HepG2 (cell line): Measurements from ENCODE around the gene SECISBP2L. TPM values are rescaled to one million over a fixed set of nuclear protein-coding genes. Genes with fewer than 3 reads are reported as not detected.

Source experiments
- ATAC-seq: fragments of 200-7000 bp; cut with Tn5 transposase; 3 replicates; pipeline ENCODE4 v1.9.1; 2020; ENCODE audit warnings: mild to moderate bottlenecking, moderate library complexity
- BruUV-seq: library from RNA; stranded (reverse); fragments of 400-500 nt; replicated peaks from 2 replicates; lab custom pipeline; 2021; lab: Mats Ljungman, UMichigan
- CTCF ChIA-PET: fragments of 300-600 bp; formaldehyde crosslinking; extraction: SDS; loops from one replicate; lab custom pipeline; 2021; ENCODE audit warnings: low total read pairs, inconsistent platforms, low intra/inter-chr PET ratio; lab: Yijun Ruan, JAX
- POLR2A ChIA-PET: fragments of 350-600 bp; sonication (Branson Sonifier 250); formaldehyde crosslinking; loops from one replicate; lab custom pipeline; 2020; ENCODE audit warnings: antibody characterized with exemption, inconsistent platforms; lab: Yijun Ruan, JAX
- DNase-seq: peaks from one replicate; pipeline ENCODE4 v3.0.0-alpha.2; 2015; ENCODE audit warnings: low spot score
- FAIRE-seq: peaks from 3 replicates; lab custom pipeline; 2011; peaks lifted over from hg19 to GRCh38; lab: Jason Lieb, UNC
- H2AFZ ChIP-seq: one replicate; pipeline ENCODE4 v1.6.1; 2011; ENCODE audit warnings: low read length, inconsistent platforms
- H3K27ac ChIP-seq: fragments of 300-600 bp; 3 replicates; pipeline ENCODE4 v1.8.0; 2011; ENCODE audit warnings: mixed run types, mild to moderate bottlenecking, mixed read lengths, low read length, inconsistent platforms; ENCODE audit not compliant: insufficient read depth; ENCODE audit errors: extremely low read length
- H3K27me3 ChIP-seq, 2 experiments: fragments of 200-600 bp in 1 of 2; 2 replicates in 1 of 2; 3 replicates in 1 of 2; pipeline versions ENCODE4 v1.6.0 to v1.8.0; 2011; ENCODE audit warnings: low read length in 2 of 2, mild to moderate bottlenecking in 2 of 2, moderate library complexity in 2 of 2, inconsistent platforms in 1 of 2; ENCODE audit not compliant: insufficient read depth in 2 of 2, control insufficient read depth in 1 of 2
- H3K36me3 ChIP-seq, 2 experiments: fragments of 200-600 bp in 1 of 2; replicated peaks in 1 of 2; 2 replicates in 1 of 2; 3 replicates in 1 of 2; pipeline versions ENCODE4 v1.5.1 to v1.8.0; 2011; ENCODE audit warnings: low read length in 2 of 2, inconsistent platforms in 1 of 2; ENCODE audit not compliant: insufficient read depth in 2 of 2, control insufficient read depth in 1 of 2
- H3K4me1 ChIP-seq: 2 replicates; pipeline ENCODE4 v1.5.1; 2012; ENCODE audit warnings: low read length, inconsistent platforms; ENCODE audit not compliant: insufficient read depth
- H3K4me2 ChIP-seq: 2 replicates; pipeline ENCODE4 v1.6.0; 2011; ENCODE audit warnings: low read depth, low read length, inconsistent platforms
- H3K4me3 ChIP-seq, 3 experiments: fragments of 200-600 bp in 1 of 3; sonication (generic), shearing (Covaris generic) in 1 of 3; replicated peaks in 1 of 3; 2 replicates each; pipeline ENCODE4 v1.5.1; 2011 to 2016; ENCODE audit warnings: low read length in 3 of 3, inconsistent platforms in 2 of 3, low read depth in 2 of 3, mild to moderate bottlenecking in 2 of 3, control low read depth in 1 of 3, mixed read lengths in 1 of 3; ENCODE audit not compliant: insufficient read depth in 1 of 3
- H3K79me2 ChIP-seq: one replicate; pipeline ENCODE4 v1.6.1; 2011; ENCODE audit warnings: low read length, inconsistent platforms; ENCODE audit not compliant: insufficient read depth
- H3K9ac ChIP-seq: 2 replicates; pipeline ENCODE4 v1.6.0; 2011; ENCODE audit warnings: mild to moderate bottlenecking, low read depth, low read length, inconsistent platforms; ENCODE audit not compliant: insufficient read depth
- H3K9me3 ChIP-seq: 2 replicates; pipeline ENCODE4 v1.5.1; 2012; ENCODE audit warnings: mild to moderate bottlenecking, low read length
- H4K20me1 ChIP-seq: 2 replicates; pipeline ENCODE4 v1.6.0; 2011; ENCODE audit warnings: inconsistent platforms, mild to moderate bottlenecking, low read length, moderate library complexity; ENCODE audit not compliant: insufficient read depth
- BRCA1 ChIP-seq: sonication (generic); formaldehyde crosslinking; IDR thresholded peaks from 2 replicates; pipeline ENCODE4 v1.4.0; 2020; ENCODE audit warnings: missing genetic modification reagents
- EP300 ChIP-seq, 3 experiments: sonication (generic) in 1 of 3; formaldehyde crosslinking in 1 of 3; IDR thresholded peaks; 2 replicates each; pipeline versions ENCODE4 v1.5.1 to v1.6.1; 2011 to 2020; ENCODE audit warnings: low read depth in 2 of 3, low read length in 2 of 3, borderline replicate concordance in 1 of 3, improper control_type of control experiment in 1 of 3, mild to moderate bottlenecking in 1 of 3, missing genetic modification reagents in 1 of 3, moderate library complexity in 1 of 3
- HDAC6 ChIP-seq: fragments of 200-600 bp; sonication (generic); IDR thresholded peaks from 2 replicates; pipeline ENCODE4 v1.7.0; 2017; ENCODE audit warnings: mild to moderate bottlenecking, antibody characterized with exemption, low read length, low read depth
- KMT2B ChIP-seq: IDR thresholded peaks from 2 replicates; pipeline ENCODE4 v1.6.1; 2016; ENCODE audit warnings: missing genetic modification reagents, missing compliant biosample characterization
- MTA3 ChIP-seq: sonication (generic); formaldehyde crosslinking; IDR thresholded peaks from 2 replicates; pipeline ENCODE4 v1.4.0; 2020; ENCODE audit warnings: missing genetic modification reagents
- SIX1 ChIP-seq: sonication (generic); formaldehyde crosslinking; IDR thresholded peaks from 2 replicates; pipeline ENCODE4 v1.4.0; 2020; ENCODE audit warnings: missing genetic modification reagents, borderline replicate concordance
- SRSF1 ChIP-seq: fragments of 200-400 bp; formaldehyde crosslinking; optimal IDR thresholded peaks from 2 replicates; pipeline ENCODE3; 2017; ENCODE audit warnings: mild to moderate bottlenecking, low read depth, low read length, moderate library complexity
- U2AF1 ChIP-seq: fragments of 200-400 bp; formaldehyde crosslinking; optimal IDR thresholded peaks from 2 replicates; pipeline ENCODE3; 2017; ENCODE audit warnings: mild to moderate bottlenecking, low read depth, low read length
- ZNF33A ChIP-seq: sonication (generic); formaldehyde crosslinking; IDR thresholded peaks from 2 replicates; pipeline ENCODE4 v1.5.1; 2020; ENCODE audit warnings: missing genetic modification reagents, mild to moderate bottlenecking, moderate library complexity, borderline replicate concordance
- WGBS: methylation state at CpG from one replicate; pipeline ENCODE4 v1.1.6; 2017; ENCODE audit warnings: low lambda C conversion rate; 5-methylcytosine and 5-hydroxymethylcytosine counted together
- in situ Hi-C: cut with HindIII; loops from 2 replicates; pipeline ENCODE4 v1.10.0; 2017; ENCODE audit warnings: low pct_unique_long_range_greater_than_20kb; ENCODE audit not compliant: extremely low pct_ligation_motif_present
- intact Hi-C: fragments of 100-400 bp; cut with micrococcal nuclease; formaldehyde crosslinking; loops from one replicate; pipeline ENCODE4 v1.10.0; 2022; ENCODE audit not compliant: unreplicated experiment
- polyA plus RNA-seq, 8 experiments: library from polyadenylated mRNA; depleted of rRNA in 3 of 8; stranded (reverse) in 7 of 8; unstranded in 1 of 8; fragments of >200 nt; fragmentation: Illumina TruSeq in 4 of 8; extraction: Trizol in 4 of 8; gene quantifications; 2 replicates each; pipeline versions ENCODE4 v1.2.1 to v1.2.3, GENCODE V29; 2011 to 2016; ENCODE audit warnings: low read depth in 4 of 8, missing spikeins in 1 of 8, mixed read lengths in 1 of 8; ENCODE audit not compliant: insufficient read depth in 1 of 8
- total RNA-seq, 5 experiments: library from RNA; depleted of rRNA; stranded (reverse); fragments of >200 nt; fragmentation: Illumina TruSeq; extraction: Trizol; gene quantifications; 2 replicates each; pipeline ENCODE4 v1.2.3, GENCODE V29; 2016; ENCODE audit warnings: low read depth in 1 of 5
- TF ChIP-seq, protein P1 (sequence below): sonication (generic); formaldehyde crosslinking; IDR thresholded peaks from 2 replicates; pipeline ENCODE4 v1.4.0; 2020; ENCODE audit warnings: mild to moderate bottlenecking, missing genetic modification reagents, borderline replicate concordance
- TF ChIP-seq, protein P2 (sequence below): sonication (generic); formaldehyde crosslinking; IDR thresholded peaks from 2 replicates; pipeline ENCODE4 v1.4.0; 2020; ENCODE audit warnings: missing genetic modification reagents, mild to moderate bottlenecking, borderline replicate concordance
- TF ChIP-seq, protein P3 (sequence below): sonication (generic); formaldehyde crosslinking; IDR thresholded peaks from 2 replicates; pipeline ENCODE4 v1.4.0; 2020; ENCODE audit warnings: missing genetic modification reagents
- TF ChIP-seq, protein P4 (sequence below): IDR thresholded peaks from 2 replicates; pipeline ENCODE4 v1.6.1; 2016; ENCODE audit warnings: missing genetic modification reagents, missing compliant biosample characterization

SECISBP2L gene
- total and polyA plus RNA-seq, 2 of the 13 experiments (the other 11 are each of a cell fraction or from before 2014, with no cell fraction given), result 13.9 to 15.6 TPM

- no peaks in the 10 kb centered on the region for H3K27me3 ChIP-seq
- POLR2A ChIA-PET, result no interaction called here
- no peaks in the 10 kb centered on the region for H3K79me2 ChIP-seq
- TF ChIP-seq, protein P1, sequence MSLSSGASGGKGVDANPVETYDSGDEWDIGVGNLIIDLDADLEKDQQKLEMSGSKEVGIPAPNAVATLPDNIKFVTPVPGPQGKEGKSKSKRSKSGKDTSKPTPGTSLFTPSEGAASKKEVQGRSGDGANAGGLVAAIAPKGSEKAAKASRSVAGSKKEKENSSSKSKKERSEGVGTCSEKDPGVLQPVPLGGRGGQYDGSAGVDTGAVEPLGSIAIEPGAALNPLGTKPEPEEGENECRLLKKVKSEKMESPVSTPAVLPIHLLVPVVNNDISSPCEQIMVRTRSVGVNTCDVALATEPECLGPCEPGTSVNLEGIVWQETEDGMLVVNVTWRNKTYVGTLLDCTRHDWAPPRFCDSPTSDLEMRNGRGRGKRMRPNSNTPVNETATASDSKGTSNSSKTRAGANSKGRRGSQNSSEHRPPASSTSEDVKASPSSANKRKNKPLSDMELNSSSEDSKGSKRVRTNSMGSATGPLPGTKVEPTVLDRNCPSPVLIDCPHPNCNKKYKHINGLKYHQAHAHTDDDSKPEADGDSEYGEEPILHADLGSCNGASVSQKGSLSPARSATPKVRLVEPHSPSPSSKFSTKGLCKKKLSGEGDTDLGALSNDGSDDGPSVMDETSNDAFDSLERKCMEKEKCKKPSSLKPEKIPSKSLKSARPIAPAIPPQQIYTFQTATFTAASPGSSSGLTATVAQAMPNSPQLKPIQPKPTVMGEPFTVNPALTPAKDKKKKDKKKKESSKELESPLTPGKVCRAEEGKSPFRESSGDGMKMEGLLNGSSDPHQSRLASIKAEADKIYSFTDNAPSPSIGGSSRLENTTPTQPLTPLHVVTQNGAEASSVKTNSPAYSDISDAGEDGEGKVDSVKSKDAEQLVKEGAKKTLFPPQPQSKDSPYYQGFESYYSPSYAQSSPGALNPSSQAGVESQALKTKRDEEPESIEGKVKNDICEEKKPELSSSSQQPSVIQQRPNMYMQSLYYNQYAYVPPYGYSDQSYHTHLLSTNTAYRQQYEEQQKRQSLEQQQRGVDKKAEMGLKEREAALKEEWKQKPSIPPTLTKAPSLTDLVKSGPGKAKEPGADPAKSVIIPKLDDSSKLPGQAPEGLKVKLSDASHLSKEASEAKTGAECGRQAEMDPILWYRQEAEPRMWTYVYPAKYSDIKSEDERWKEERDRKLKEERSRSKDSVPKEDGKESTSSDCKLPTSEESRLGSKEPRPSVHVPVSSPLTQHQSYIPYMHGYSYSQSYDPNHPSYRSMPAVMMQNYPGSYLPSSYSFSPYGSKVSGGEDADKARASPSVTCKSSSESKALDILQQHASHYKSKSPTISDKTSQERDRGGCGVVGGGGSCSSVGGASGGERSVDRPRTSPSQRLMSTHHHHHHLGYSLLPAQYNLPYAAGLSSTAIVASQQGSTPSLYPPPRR (CRISPR knock-in tag), result no peak
- TF ChIP-seq ZNF33A, result no peak
- no peak for TF ChIP-seq EP300 (IDR thresholded peaks at IDR 0.05; ENCODE audit: low read depth in 2 of 2, low read length in 2 of 2)
- no peak for TF ChIP-seq EP300 (CRISPR knock-in tag; IDR thresholded peaks at IDR 0.05; ENCODE audit: borderline replicate concordance)
- TF ChIP-seq, protein P2, sequence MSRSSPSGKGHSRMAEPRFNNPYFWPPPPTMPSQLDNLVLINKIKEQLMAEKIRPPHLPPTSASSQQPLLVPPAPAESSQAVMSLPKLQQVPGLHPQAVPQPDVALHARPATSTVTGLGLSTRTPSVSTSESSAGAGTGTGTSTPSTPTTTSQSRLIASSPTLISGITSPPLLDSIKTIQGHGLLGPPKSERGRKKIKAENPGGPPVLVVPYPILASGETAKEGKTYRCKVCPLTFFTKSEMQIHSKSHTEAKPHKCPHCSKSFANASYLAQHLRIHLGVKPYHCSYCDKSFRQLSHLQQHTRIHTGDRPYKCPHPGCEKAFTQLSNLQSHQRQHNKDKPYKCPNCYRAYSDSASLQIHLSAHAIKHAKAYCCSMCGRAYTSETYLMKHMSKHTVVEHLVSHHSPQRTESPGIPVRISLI (CRISPR knock-in tag), result no peak
- TF ChIP-seq U2AF1, result no peak
- TF ChIP-seq MTA3 (CRISPR knock-in tag), result no peak
- TF ChIP-seq, protein P3, sequence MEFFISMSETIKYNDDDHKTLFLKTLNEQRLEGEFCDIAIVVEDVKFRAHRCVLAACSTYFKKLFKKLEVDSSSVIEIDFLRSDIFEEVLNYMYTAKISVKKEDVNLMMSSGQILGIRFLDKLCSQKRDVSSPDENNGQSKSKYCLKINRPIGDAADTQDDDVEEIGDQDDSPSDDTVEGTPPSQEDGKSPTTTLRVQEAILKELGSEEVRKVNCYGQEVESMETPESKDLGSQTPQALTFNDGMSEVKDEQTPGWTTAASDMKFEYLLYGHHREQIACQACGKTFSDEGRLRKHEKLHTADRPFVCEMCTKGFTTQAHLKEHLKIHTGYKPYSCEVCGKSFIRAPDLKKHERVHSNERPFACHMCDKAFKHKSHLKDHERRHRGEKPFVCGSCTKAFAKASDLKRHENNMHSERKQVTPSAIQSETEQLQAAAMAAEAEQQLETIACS (CRISPR knock-in tag), result no peak
- TF ChIP-seq KMT2B (CRISPR knock-in tag), result no peak
- TF ChIP-seq BRCA1, result no peak
- TF ChIP-seq SIX1 (CRISPR knock-in tag), result no peak
- TF ChIP-seq, protein P4, sequence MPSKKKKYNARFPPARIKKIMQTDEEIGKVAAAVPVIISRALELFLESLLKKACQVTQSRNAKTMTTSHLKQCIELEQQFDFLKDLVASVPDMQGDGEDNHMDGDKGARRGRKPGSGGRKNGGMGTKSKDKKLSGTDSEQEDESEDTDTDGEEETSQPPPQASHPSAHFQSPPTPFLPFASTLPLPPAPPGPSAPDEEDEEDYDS, result no peak
- no peak for TF ChIP-seq HDAC6
- TF ChIP-seq SRSF1, result no peak
- CTCF ChIA-PET, result no interaction called here
- FAIRE-seq (no peak), ATAC-seq (no peak), DNase-seq (no peak)
- no peak overlapping the region for H2AFZ ChIP-seq
- 98% methylated on average over 1 of the region's 1 CpG for WGBS
- peaks cover 18% of the 10 kb centered on the region for H3K4me1 ChIP-seq
- BruUV-seq, result no TSS peak
- no peaks in the 10 kb centered on the region for H4K20me1 ChIP-seq
- no peak overlapping the region for H3K9ac ChIP-seq
- no peaks in the 10 kb centered on the region for H3K36me3 ChIP-seq
- no peak overlapping the region for H3K27ac ChIP-seq
- no peak overlapping the region for H3K4me2 ChIP-seq
- intact Hi-C loops, result no loop called here
- in situ Hi-C loops, result loop anchor here (25.0 kb wide), 1 partner anchor 233 kb away; no protein-coding TSS in a partner anchor
- no peaks in the 10 kb centered on the region for H3K9me3 ChIP-seq
- H3K4me3 ChIP-seq, result no peak overlapping the region
Measured at GRCh38 chr15:49094923-49095322, 48.7 kb upstream of the SECISBP2L start.
